GM12801 (cell line): ENCODE results near the gene MYOF.

ENCODE experiments used
- CTCF ChIP-seq: IDR thresholded peaks from one replicate; pipeline ENCODE4 v1.5.1; 2011; ENCODE audit warnings: control low read depth; ENCODE audit not compliant: insufficient read length; ENCODE audit errors: extremely low read depth

MYOF gene

DNA sequence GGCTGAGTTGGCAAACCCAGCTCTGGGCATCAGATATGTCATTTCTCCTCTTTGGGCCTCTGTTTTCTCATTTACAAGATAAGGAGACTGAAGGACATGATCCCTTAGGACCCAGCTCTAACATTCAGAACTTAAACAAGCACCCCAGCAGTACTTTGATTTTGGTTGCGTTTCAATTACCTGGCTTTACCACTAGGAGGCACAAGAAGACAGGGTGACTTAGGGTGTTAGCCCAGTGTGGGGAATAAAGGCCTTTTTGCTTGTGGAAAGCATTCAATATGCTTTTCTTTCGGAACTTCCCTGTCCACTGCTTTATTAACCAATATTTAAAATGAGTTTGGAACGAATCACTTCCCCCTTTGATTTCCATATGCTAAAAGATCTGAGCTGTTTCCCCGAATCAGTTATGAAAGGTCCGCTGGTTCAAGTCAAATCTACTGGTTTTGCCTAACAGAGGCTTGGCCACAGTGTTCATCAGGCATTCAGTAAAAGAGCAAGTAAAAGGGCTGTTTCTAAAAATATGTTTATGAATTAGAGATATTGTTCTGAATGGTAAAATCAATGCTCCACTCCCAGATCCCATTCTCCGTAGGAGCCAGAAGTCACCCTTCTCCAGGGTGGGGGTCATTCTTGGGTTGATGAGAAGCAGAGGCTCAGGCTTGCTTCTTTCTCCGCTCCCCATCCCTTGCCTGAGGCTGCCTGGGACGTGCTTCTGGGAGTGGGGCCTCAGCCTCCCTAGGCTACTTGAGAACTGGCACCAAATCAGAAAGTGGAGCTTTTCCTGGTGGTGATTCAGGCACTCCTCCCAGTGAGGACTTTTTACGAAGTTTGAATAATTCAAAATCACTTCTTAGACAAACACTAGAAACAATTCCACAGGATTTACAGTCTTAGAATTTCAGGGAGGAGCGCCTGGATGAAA, 105.5 kb downstream of the MYOF start:
- TF ChIP-seq CTCF = no peak

GRCh38 chr10:93370961-93371360, 111.2 kb downstream of the MYOF start:
- no peak for TF ChIP-seq CTCF

GRCh38 chr10:93369588-93370164, 112.5 kb downstream of the MYOF start:
- TF ChIP-seq CTCF = no peak

DNA sequence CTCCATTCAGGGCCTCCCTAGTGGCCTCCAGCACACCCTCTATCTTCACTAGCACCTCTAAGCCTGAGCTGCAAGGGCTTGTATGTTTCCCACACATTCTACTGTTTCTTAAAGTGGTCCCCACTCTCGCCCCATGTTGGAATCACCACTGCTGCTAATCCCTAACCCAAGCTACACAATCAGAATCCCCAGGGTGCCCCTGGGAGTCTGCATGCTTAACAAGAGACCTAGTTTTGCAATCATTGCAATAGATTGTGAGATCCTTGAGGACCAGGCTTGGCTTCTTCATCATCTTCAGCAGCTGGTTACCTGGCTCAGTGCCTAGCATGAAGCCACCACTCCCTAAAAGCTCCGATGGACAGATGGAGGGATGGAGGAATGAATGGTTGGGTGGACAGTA, 113.9 kb downstream of the MYOF start:
- TF ChIP-seq CTCF = no peak

DNA sequence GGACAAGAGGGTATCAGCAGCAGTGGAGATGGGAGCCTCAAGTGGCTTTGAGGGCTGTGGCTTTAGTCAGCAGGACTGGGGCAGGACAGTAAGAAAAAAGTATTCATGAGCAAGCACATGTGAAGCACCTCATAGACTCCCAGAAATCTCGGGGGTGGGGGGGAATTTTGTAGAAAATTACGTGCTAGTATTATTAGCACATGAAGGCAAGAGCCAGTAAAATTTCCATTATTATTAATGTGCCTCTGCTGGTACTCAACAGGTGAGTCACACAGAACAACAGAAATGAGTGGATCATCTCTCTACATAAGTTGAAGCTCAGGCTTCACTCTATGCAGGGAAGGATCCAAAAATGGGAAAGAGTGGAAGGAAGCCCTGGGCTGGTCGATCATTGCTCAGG, 114.5 kb downstream of the MYOF start:
- no peak for TF ChIP-seq CTCF

GRCh38 chr10:93364966-93365365, 117.2 kb downstream of the MYOF start:
- TF ChIP-seq CTCF = no peak

GRCh38 chr10:93363891-93364648, 118.1 kb downstream of the MYOF start:
- no peak for TF ChIP-seq CTCF
